Endothelial cell of umbilical vein (primary cell): Measurements from ENCODE around the gene ETFBKMT. TPM values are rescaled to one million over a fixed set of nuclear protein-coding genes. Genes with fewer than 3 reads are reported as not detected.

ENCODE experiments used
- BruUV-seq: library from RNA; stranded (reverse); fragments of 400-500 nt; replicated peaks from 2 replicates; lab custom pipeline; 2021; lab: Mats Ljungman, UMichigan
- CTCF ChIA-PET: fragments of 300-600, 350-600 bp; sonication (Branson Sonifier 250); formaldehyde crosslinking; loops from one replicate; lab custom pipeline; 2021; ENCODE audit warnings: antibody characterized with exemption, inconsistent platforms; lab: Charles Lee
- POLR2A ChIA-PET: fragments of 300-600, 350-600 bp; sonication (Branson Sonifier 250); formaldehyde crosslinking; loops from one replicate; lab custom pipeline; 2021; ENCODE audit warnings: antibody characterized with exemption, inconsistent platforms; lab: Charles Lee
- DNase-seq: peaks from one replicate; pipeline ENCODE4 v3.0.0-alpha.2; 2011; ENCODE audit warnings: low read depth, low spot score
- FAIRE-seq: peaks from 2 replicates; lab custom pipeline; 2011; peaks lifted over from hg19 to GRCh38; lab: Jason Lieb, UNC
- H2AFZ ChIP-seq: 2 replicates; pipeline ENCODE4 v1.6.0; 2012; ENCODE audit warnings: low read depth, low read length, control low read depth, inconsistent platforms
- H3K27ac ChIP-seq: 2 replicates; pipeline ENCODE4 v1.5.1; 2011; ENCODE audit warnings: low read depth, mild to moderate bottlenecking, control low read depth, low read length, moderate library complexity; ENCODE audit not compliant: insufficient read depth
- H3K27me3 ChIP-seq, 2 experiments: 2 replicates each; pipeline versions ENCODE4 v1.6.0 to v1.6.1; 2011; ENCODE audit warnings: low read length in 2 of 2, mixed read lengths in 1 of 2; ENCODE audit not compliant: control insufficient read depth in 2 of 2, insufficient read depth in 2 of 2
- H3K36me3 ChIP-seq, 2 experiments: 2 replicates in 1 of 2; 3 replicates in 1 of 2; pipeline ENCODE4 v1.5.1; 2011; ENCODE audit warnings: low read length in 2 of 2, mild to moderate bottlenecking in 1 of 2, moderate library complexity in 1 of 2; ENCODE audit not compliant: control insufficient read depth in 2 of 2, insufficient read depth in 2 of 2; ENCODE audit errors: extremely low read depth in 1 of 2
- H3K4me1 ChIP-seq: 3 replicates; pipeline ENCODE4 v1.5.1; 2011; ENCODE audit warnings: mild to moderate bottlenecking, low read length; ENCODE audit not compliant: control insufficient read depth, insufficient read depth; ENCODE audit errors: extremely low read depth
- H3K4me2 ChIP-seq: 2 replicates; pipeline ENCODE4 v1.6.1; 2011; ENCODE audit warnings: low read length, control low read depth, mixed read lengths; ENCODE audit not compliant: insufficient read depth
- H3K4me3 ChIP-seq, 3 experiments: fragments of 200-600 bp in 1 of 3; sonication (generic), shearing (Covaris generic) in 1 of 3; replicated peaks in 1 of 3; 2 replicates each; pipeline ENCODE4 v1.5.1; 2011 to 2016; ENCODE audit warnings: control low read depth in 3 of 3, low read length in 3 of 3, mild to moderate bottlenecking in 2 of 3, inconsistent platforms in 1 of 3, low read depth in 1 of 3, moderate library complexity in 1 of 3; ENCODE audit not compliant: insufficient read depth in 1 of 3
- H3K79me2 ChIP-seq: 2 replicates; pipeline ENCODE4 v1.6.0; 2012; ENCODE audit warnings: low read length, inconsistent platforms; ENCODE audit not compliant: control insufficient read depth, insufficient read depth
- H3K9ac ChIP-seq: replicated peaks from 2 replicates; pipeline ENCODE3; 2011; ENCODE audit warnings: low read length, control low read depth; ENCODE audit not compliant: insufficient read depth; ENCODE audit errors: extremely low read depth
- H3K9me1 ChIP-seq: replicated peaks from 3 replicates; pipeline ENCODE4 v1.6.0; 2011; ENCODE audit warnings: mild to moderate bottlenecking, low read length; ENCODE audit not compliant: control insufficient read depth, insufficient read depth; ENCODE audit errors: extremely low read depth
- H3K9me3 ChIP-seq: replicated peaks from 2 replicates; pipeline ENCODE4 v1.5.1; 2012; ENCODE audit warnings: low read length, inconsistent platforms; ENCODE audit not compliant: control insufficient read depth, insufficient read depth
- H4K20me1 ChIP-seq: replicated peaks from 2 replicates; pipeline ENCODE3; 2011; ENCODE audit warnings: mild to moderate bottlenecking, low read length; ENCODE audit not compliant: control insufficient read depth, insufficient read depth; ENCODE audit errors: extremely low read depth
- CTCF ChIP-seq, 2 donors: IDR thresholded peaks; 1 replicate in 1 of 2; 2 replicates in 1 of 2; pipeline ENCODE4 v1.5.1; 2011; ENCODE audit warnings: low read length in 2 of 2, mild to moderate bottlenecking in 2 of 2, moderate library complexity in 2 of 2, control low read depth in 1 of 2, inconsistent platforms in 1 of 2, low read depth in 1 of 2; ENCODE audit not compliant: insufficient read depth in 1 of 2; ENCODE audit errors: extremely low read depth in 1 of 2
- EZH2 ChIP-seq: IDR thresholded peaks from 2 replicates; pipeline ENCODE4 v1.6.1; 2012; ENCODE audit warnings: borderline replicate concordance, low read depth, mild to moderate bottlenecking, moderate library complexity, low read length, inconsistent platforms; ENCODE audit not compliant: severe bottlenecking
- FOS ChIP-seq: IDR thresholded peaks from 2 replicates; pipeline ENCODE4 v1.6.1; 2011; ENCODE audit warnings: mild to moderate bottlenecking, low read length, moderate library complexity, borderline replicate concordance; ENCODE audit not compliant: insufficient read depth
- GATA2 ChIP-seq: IDR thresholded peaks from 2 replicates; pipeline ENCODE4 v1.7.0; 2011; ENCODE audit warnings: low read depth, mild to moderate bottlenecking, moderate library complexity, mixed read lengths, low read length; ENCODE audit not compliant: insufficient read length, insufficient read depth
- JUN ChIP-seq: IDR thresholded peaks from 2 replicates; pipeline ENCODE4 v1.6.1; 2011; ENCODE audit warnings: borderline replicate concordance, low read depth; ENCODE audit not compliant: insufficient read length, insufficient read depth
- MAX ChIP-seq: IDR thresholded peaks from 2 replicates; pipeline ENCODE4 v1.6.1; 2011; ENCODE audit not compliant: insufficient read depth, insufficient read length
- MYC ChIP-seq: IDR thresholded peaks from one replicate; pipeline ENCODE4 v1.6.1; 2011; ENCODE audit warnings: mild to moderate bottlenecking, low read depth, low read length
- POLR2A ChIP-seq: IDR thresholded peaks from 2 replicates; pipeline ENCODE4 v1.6.1; 2012; ENCODE audit warnings: low read depth, mild to moderate bottlenecking, control low read depth, low read length
- POLR2AphosphoS5 ChIP-seq: IDR thresholded peaks from 2 replicates; pipeline ENCODE4 v1.6.1; 2012; ENCODE audit warnings: low read depth, mild to moderate bottlenecking, control low read depth, low read length, moderate library complexity; ENCODE audit not compliant: insufficient read depth
- dilution Hi-C: fragments of 300-500 bp; cut with MboI; formaldehyde crosslinking; loops from one replicate; pipeline ENCODE4 v1.15.0; 2019; ENCODE audit warnings: low sequenced_read_pairs; ENCODE audit not compliant: extremely low pct_ligation_motif_present
- intact Hi-C: fragments of 100-400 bp; cut with micrococcal nuclease; formaldehyde crosslinking; loops from one replicate; pipeline ENCODE4 v1.10.0; 2022
- polyA plus RNA-seq, 4 experiments: library from polyadenylated mRNA; depleted of rRNA in 3 of 4; stranded (reverse) in 3 of 4; unstranded in 1 of 4; fragments of >200 nt; gene quantifications; 2 replicates each; pipeline versions ENCODE4 v1.2.1 to v1.2.3, GENCODE V29; 2011 to 2012; ENCODE audit warnings: missing spikeins in 1 of 4
- total RNA-seq: library from RNA; stranded (reverse); gene quantifications from 2 replicates; pipeline ENCODE4 v1.2.3, GENCODE V29; 2021

The ETFBKMT gene
- total and polyA plus RNA-seq, 2 donors (not counting 3 experiments of a cell fraction or from before 2014, with no cell fraction given) = 1.4 to 3.1 TPM

- intact Hi-C loops = no loop called here
- H3K27ac ChIP-seq = no peak overlapping the region
- H3K36me3 ChIP-seq = no peaks in the 10 kb centered on the region
- H2AFZ ChIP-seq = no peak overlapping the region
- POLR2A ChIA-PET = no interaction called here
- no peak for DNase-seq
- dilution Hi-C loops = no loop called here
- no peak overlapping the region for H3K9ac ChIP-seq
- H3K9me1 ChIP-seq = no peaks in the 10 kb centered on the region
- no peaks in the 10 kb centered on the region for H3K9me3 ChIP-seq
- H3K27me3 ChIP-seq = no peaks in the 10 kb centered on the region
- CTCF ChIA-PET = interaction anchor here (0.8 to 6.1 kb wide), 3 partner anchors 192 to 233 kb away, joined by 3 to 140 read pairs (median 3); no protein-coding TSS in a partner anchor
- no peak for FAIRE-seq
- no peak overlapping the region for H3K4me2 ChIP-seq
- no TSS peak for BruUV-seq
- H4K20me1 ChIP-seq = no peaks in the 10 kb centered on the region
- H3K4me1 ChIP-seq = peaks cover 5% of the 10 kb centered on the region
- no peak for TF ChIP-seq MYC
- TF ChIP-seq POLR2A = no peak
- no peak for TF ChIP-seq POLR2AphosphoS5
- H3K4me3 ChIP-seq = no peak overlapping the region
- no peaks in the 10 kb centered on the region for H3K79me2 ChIP-seq
These were observed 26.0 kb upstream of the ETFBKMT start for GRCh38 chr12:31633464-31633863.

- no peak overlapping the region for H3K9ac ChIP-seq
- FAIRE-seq (no peak), DNase-seq (no peak)
- peaks cover 4% of the 10 kb centered on the region for H3K4me1 ChIP-seq
- no peaks in the 10 kb centered on the region for H3K9me3 ChIP-seq
- dilution Hi-C loops (no loop called here), intact Hi-C loops (no loop called here)
- TF ChIP-seq GATA2 (no peak), POLR2A (no peak), FOS (no peak), POLR2AphosphoS5 (no peak), MYC (no peak), CTCF (IDR thresholded peaks at IDR 0.05; ENCODE audit: extremely low read depth in 1 of 2, insufficient read depth in 1 of 2, low read depth in 1 of 2, low read length in 2 of 2) (no peak), MAX (no peak), EZH2 (no peak), JUN (no peak)
- H3K27ac ChIP-seq = no peak overlapping the region
- ChIA-PET POLR2A (no interaction called here), CTCF (interaction anchor here (0.7 to 6.1 kb wide), 4 partner anchors 40 to 383 kb away, joined by 3 to 140 read pairs (median 6); no protein-coding TSS in a partner anchor)
- no peaks in the 10 kb centered on the region for H3K36me3 ChIP-seq
- no TSS peak for BruUV-seq
- no peak overlapping the region for H3K4me2 ChIP-seq
- no peaks in the 10 kb centered on the region for H3K79me2 ChIP-seq
- H3K9me1 ChIP-seq = no peaks in the 10 kb centered on the region
- H3K27me3 ChIP-seq = no peaks in the 10 kb centered on the region
- H4K20me1 ChIP-seq = no peaks in the 10 kb centered on the region
- no peak overlapping the region for H2AFZ ChIP-seq
- no peak overlapping the region for H3K4me3 ChIP-seq
These were observed 24.9 kb upstream of the ETFBKMT start for GRCh38 chr12:31634620-31635019.
